H9 (cell line): ENCODE measurements around the gene KCNG2. TPM values are rescaled to one million over a fixed set of nuclear protein-coding genes. Genes with fewer than 3 reads are reported as not detected.

Experiments used
- DNase-seq: peaks from one replicate; pipeline ENCODE4 v3.0.0-alpha.2; 2017
- H2AFZ ChIP-seq: one replicate; pipeline ENCODE4 v1.6.1; 2013; ENCODE audit warnings: mild to moderate bottlenecking, low read length, control low read depth, moderate library complexity
- H2AK5ac ChIP-seq: 2 replicates; pipeline ENCODE4 v1.6.1; 2013; ENCODE audit warnings: low read length, control low read depth, mixed read lengths; ENCODE audit not compliant: insufficient read length
- H2BK120ac ChIP-seq: one replicate; pipeline ENCODE4 v1.6.1; 2013; ENCODE audit warnings: low read depth, mild to moderate bottlenecking, low read length, control low read depth, inconsistent platforms; ENCODE audit not compliant: poor library complexity, severe bottlenecking
- H2BK12ac ChIP-seq: 2 replicates; pipeline ENCODE4 v1.6.1; 2013; ENCODE audit warnings: low read length, control low read depth, mixed read lengths, low read depth; ENCODE audit not compliant: insufficient read length
- H2BK15ac ChIP-seq: 2 replicates; pipeline ENCODE4 v1.6.1; 2013; ENCODE audit warnings: low read depth, low read length, control low read depth
- H2BK20ac ChIP-seq: one replicate; pipeline ENCODE4 v1.6.1; 2013; ENCODE audit warnings: low read depth, mild to moderate bottlenecking, low read length, control low read depth, inconsistent platforms; ENCODE audit not compliant: poor library complexity, severe bottlenecking
- H2BK5ac ChIP-seq: 2 replicates; pipeline ENCODE4 v1.6.1; 2013; ENCODE audit warnings: low read length, control low read depth, mixed read lengths; ENCODE audit not compliant: insufficient read length
- H3K14ac ChIP-seq: 2 replicates; pipeline ENCODE4 v1.6.1; 2013; ENCODE audit warnings: low read length, control low read depth; ENCODE audit not compliant: insufficient read depth
- H3K18ac ChIP-seq: 2 replicates; pipeline ENCODE4 v1.6.1; 2013; ENCODE audit warnings: low read depth, mild to moderate bottlenecking, mixed read lengths, low read length, control low read depth; ENCODE audit not compliant: insufficient read length
- H3K23ac ChIP-seq: 2 replicates; pipeline ENCODE4 v1.6.1; 2013; ENCODE audit warnings: low read length, control low read depth, mixed read lengths, low read depth; ENCODE audit not compliant: insufficient read length
- H3K23me2 ChIP-seq: 2 replicates; pipeline ENCODE4 v1.6.1; 2013; ENCODE audit warnings: low read depth, mild to moderate bottlenecking, mixed read lengths, low read length, control low read depth; ENCODE audit not compliant: insufficient read length, poor library complexity, severe bottlenecking
- H3K27ac ChIP-seq: 2 replicates; pipeline ENCODE4 v1.5.1; 2013; ENCODE audit warnings: low read length, control low read depth, mixed read lengths, low read depth; ENCODE audit not compliant: insufficient read length
- H3K27me3 ChIP-seq: 2 replicates; pipeline ENCODE4 v1.6.1; 2013; ENCODE audit warnings: low read length, control low read depth, inconsistent platforms; ENCODE audit not compliant: insufficient read depth
- H3K4ac ChIP-seq: 2 replicates; pipeline ENCODE4 v1.6.1; 2013; ENCODE audit warnings: low read depth, mild to moderate bottlenecking, control low read depth, inconsistent platforms, low read length, moderate library complexity
- H3K4me1 ChIP-seq: 2 replicates; pipeline ENCODE4 v1.6.1; 2013; ENCODE audit warnings: low read length, control low read depth, inconsistent platforms; ENCODE audit not compliant: insufficient read depth
- H3K4me2 ChIP-seq: 2 replicates; pipeline ENCODE4 v1.6.1; 2013; ENCODE audit warnings: low read length, control low read depth, mixed read lengths; ENCODE audit not compliant: insufficient read length, insufficient read depth
- H3K56ac ChIP-seq: 2 replicates; pipeline ENCODE4 v1.6.1; 2013; ENCODE audit warnings: low read depth, mild to moderate bottlenecking, mixed read lengths, low read length, control low read depth; ENCODE audit not compliant: insufficient read length
- H3K79me1 ChIP-seq: 2 replicates; pipeline ENCODE4 v1.6.1; 2013; ENCODE audit warnings: low read depth, mild to moderate bottlenecking, moderate library complexity, low read length, control low read depth, inconsistent platforms; ENCODE audit not compliant: insufficient read depth, poor library complexity, severe bottlenecking
- H3K79me2 ChIP-seq: 2 replicates; pipeline ENCODE4 v1.6.1; 2013; ENCODE audit warnings: low read length, control low read depth, inconsistent platforms; ENCODE audit not compliant: insufficient read depth
- H3K9ac ChIP-seq: 2 replicates; pipeline ENCODE4 v1.6.1; 2013; ENCODE audit warnings: low read length, control low read depth, mixed read lengths; ENCODE audit not compliant: insufficient read length; ENCODE audit errors: extremely low read depth
- H3K9me3 ChIP-seq: one replicate; pipeline ENCODE4 v1.6.1; 2013; ENCODE audit warnings: low read depth, low read length, inconsistent platforms; ENCODE audit not compliant: control insufficient read depth
- H3T11ph ChIP-seq: one replicate; pipeline ENCODE4 v1.6.1; 2013; ENCODE audit warnings: mild to moderate bottlenecking, low read length, control low read depth, inconsistent platforms
- H4K20me1 ChIP-seq: one replicate; pipeline ENCODE4 v1.6.1; 2013; ENCODE audit not compliant: control insufficient read depth, insufficient read length, insufficient read depth
- H4K5ac ChIP-seq: 2 replicates; pipeline ENCODE4 v1.6.1; 2013; ENCODE audit warnings: low read depth, mild to moderate bottlenecking, mixed read lengths, low read length, control low read depth; ENCODE audit not compliant: insufficient read length
- H4K8ac ChIP-seq: replicated peaks from 2 replicates; pipeline ENCODE4 v1.6.1; 2013; ENCODE audit warnings: low read length, control low read depth, mixed read lengths, low read depth; ENCODE audit not compliant: insufficient read length
- H4K91ac ChIP-seq: 2 replicates; pipeline ENCODE4 v1.6.1; 2013; ENCODE audit warnings: low read depth, mild to moderate bottlenecking, moderate library complexity, mixed read lengths, low read length, control low read depth; ENCODE audit not compliant: insufficient read length
- H3K27ac Mint-ChIP-seq, 3 experiments: 2 replicates in 2 of 3; 3 replicates in 1 of 3; pipeline ENCODE4 v1.8.0; 2020 to 2021; ENCODE audit warnings: mixed read lengths in 3 of 3, mild to moderate bottlenecking in 1 of 3, moderate library complexity in 1 of 3
- H3K27me3 Mint-ChIP-seq: 2 replicates; pipeline ENCODE4 v1.8.0; 2021; ENCODE audit warnings: low read depth, mild to moderate bottlenecking, moderate library complexity, mixed read lengths
- H3K36me3 Mint-ChIP-seq, 3 experiments: 2 replicates in 2 of 3; 3 replicates in 1 of 3; pipeline ENCODE4 v1.8.0; 2020 to 2021; ENCODE audit warnings: low read depth in 3 of 3, mixed read lengths in 3 of 3; ENCODE audit not compliant: insufficient read depth in 1 of 3
- H3K4me1 Mint-ChIP-seq, 2 experiments: 2 replicates each; pipeline ENCODE4 v1.8.0; 2020; ENCODE audit warnings: mixed read lengths in 2 of 2
- H3K4me3 Mint-ChIP-seq, 2 experiments: 2 replicates in 1 of 2; 3 replicates in 1 of 2; pipeline ENCODE4 v1.8.0; 2020 to 2021; ENCODE audit warnings: mild to moderate bottlenecking in 2 of 2, mixed read lengths in 2 of 2, moderate library complexity in 1 of 2
- H3K9me3 Mint-ChIP-seq, 2 experiments: 2 replicates in 1 of 2; 3 replicates in 1 of 2; pipeline ENCODE4 v1.8.0; 2020; ENCODE audit warnings: mild to moderate bottlenecking in 2 of 2, mixed read lengths in 2 of 2, moderate library complexity in 1 of 2
- WGBS: extraction: QIAGEN DNeasy Blood & Tissue Kit; methylation state at CpG from one replicate; pipeline ENCODE4 v1.1.7; 2013; ENCODE audit warnings: missing lambda C conversion rate, low lambda C conversion rate, mixed read lengths; ENCODE audit not compliant: insufficient read length; ENCODE audit errors: extremely low coverage; 5-methylcytosine and 5-hydroxymethylcytosine counted together
- total RNA-seq: library from RNA; stranded (reverse); gene quantifications from 2 replicates; pipeline ENCODE4 v1.2.1, GENCODE V29; 2021
- TF ChIP-seq, protein P1 (sequence below): fragments of 200-600 bp; sonication (generic); conservative IDR thresholded peaks from 3 replicates; pipeline ENCODE4 v1.8.0; 2021; ENCODE audit warnings: antibody characterized with exemption, mild to moderate bottlenecking

Gene KCNG2
- total RNA-seq, 1 experiment from 2014 or later: 0.15 TPM

DNA sequence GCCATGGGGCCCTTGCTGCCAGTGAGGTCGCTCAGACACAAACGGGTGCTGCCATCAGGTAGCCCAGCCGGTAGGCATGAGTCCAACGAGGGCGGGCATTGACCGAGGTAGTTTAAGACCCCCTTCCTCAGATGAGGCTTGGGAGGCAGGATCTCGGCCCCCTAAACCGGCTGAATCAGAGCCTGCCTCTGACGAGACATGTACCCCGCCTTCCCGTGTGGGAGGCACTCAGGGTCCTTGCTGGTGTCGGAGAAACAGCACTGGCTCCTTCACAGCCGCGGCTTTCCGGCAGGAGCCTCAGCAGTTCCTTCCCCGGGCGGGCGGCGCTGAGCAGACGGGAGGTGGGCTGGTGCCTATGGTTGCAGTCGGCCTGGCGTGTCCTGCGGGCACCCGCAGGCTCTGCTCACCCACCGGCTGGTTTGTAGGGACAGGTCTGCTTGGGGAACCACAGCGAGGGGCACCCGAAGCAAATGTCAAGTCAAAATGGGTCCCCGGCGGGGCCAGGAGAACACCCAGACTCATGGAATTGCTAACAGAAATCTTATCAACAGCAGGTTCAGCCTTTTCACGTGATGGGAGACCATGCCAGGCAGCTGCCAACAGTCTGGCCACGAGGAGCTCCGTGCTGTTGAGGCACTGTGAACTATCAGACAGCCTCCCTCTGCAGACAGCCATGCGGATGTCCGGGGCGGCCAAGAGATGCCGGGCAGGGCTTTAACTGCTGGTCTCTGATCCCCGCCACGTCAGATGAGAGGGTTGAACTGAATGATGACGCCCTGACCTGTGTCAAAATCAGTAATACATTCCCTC is 2.8 kb downstream of the KCNG2 start:
- TF ChIP-seq, protein P1, sequence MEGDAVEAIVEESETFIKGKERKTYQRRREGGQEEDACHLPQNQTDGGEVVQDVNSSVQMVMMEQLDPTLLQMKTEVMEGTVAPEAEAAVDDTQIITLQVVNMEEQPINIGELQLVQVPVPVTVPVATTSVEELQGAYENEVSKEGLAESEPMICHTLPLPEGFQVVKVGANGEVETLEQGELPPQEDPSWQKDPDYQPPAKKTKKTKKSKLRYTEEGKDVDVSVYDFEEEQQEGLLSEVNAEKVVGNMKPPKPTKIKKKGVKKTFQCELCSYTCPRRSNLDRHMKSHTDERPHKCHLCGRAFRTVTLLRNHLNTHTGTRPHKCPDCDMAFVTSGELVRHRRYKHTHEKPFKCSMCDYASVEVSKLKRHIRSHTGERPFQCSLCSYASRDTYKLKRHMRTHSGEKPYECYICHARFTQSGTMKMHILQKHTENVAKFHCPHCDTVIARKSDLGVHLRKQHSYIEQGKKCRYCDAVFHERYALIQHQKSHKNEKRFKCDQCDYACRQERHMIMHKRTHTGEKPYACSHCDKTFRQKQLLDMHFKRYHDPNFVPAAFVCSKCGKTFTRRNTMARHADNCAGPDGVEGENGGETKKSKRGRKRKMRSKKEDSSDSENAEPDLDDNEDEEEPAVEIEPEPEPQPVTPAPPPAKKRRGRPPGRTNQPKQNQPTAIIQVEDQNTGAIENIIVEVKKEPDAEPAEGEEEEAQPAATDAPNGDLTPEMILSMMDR: no peak
- H3K23me2 ChIP-seq: peaks cover 3% of the 10 kb centered on the region
- peaks cover 26% of the 10 kb centered on the region; the same call in 1 of the 2 replicates for H3K27me3 ChIP-seq

More for the DNA sequence above, 2.8 kb downstream of the KCNG2 start:
- no peaks in the 10 kb centered on the region for H4K20me1 ChIP-seq
- Mint-ChIP-seq H3K27ac (no peak overlapping the region), H3K27me3 (peaks cover 56% of the 10 kb centered on the region), H3K4me3 (no peak overlapping the region), H3K4me1 (peaks cover 13 to 15% of the 10 kb centered on the region in 2 experiments), H3K9me3 (peaks cover 3% of the 10 kb centered on the region in 2 experiments; a peak in 2 of 5 replicates), H3K36me3 (no peaks in the 10 kb centered on the region)
- no peak overlapping the region for H2BK12ac ChIP-seq
- H2BK20ac ChIP-seq: no peak overlapping the region
- no peak overlapping the region for H3T11ph ChIP-seq
- no peak overlapping the region for H3K4ac ChIP-seq
- no peak overlapping the region for H3K23ac ChIP-seq
- no peak overlapping the region for H3K14ac ChIP-seq
- no peak overlapping the region for H3K9ac ChIP-seq
- H3K56ac ChIP-seq: no peak overlapping the region
- no peak overlapping the region for H4K91ac ChIP-seq
- WGBS: no CpG with 5 or more reads among the region's 39 CpGs
- no peak overlapping the region for H2BK120ac ChIP-seq
- no peak overlapping the region for H4K8ac ChIP-seq
- H3K79me2 ChIP-seq: no peaks in the 10 kb centered on the region
- H2BK15ac ChIP-seq: no peak overlapping the region
- H4K5ac ChIP-seq: no peak overlapping the region
- H2AFZ ChIP-seq: no peak overlapping the region
- H2AK5ac ChIP-seq: no peak overlapping the region
- no peak overlapping the region for H3K18ac ChIP-seq
- no peak overlapping the region for H2BK5ac ChIP-seq
- H3K79me1 ChIP-seq: no peaks in the 10 kb centered on the region
- H3K4me1 ChIP-seq: no peaks in the 10 kb centered on the region; the same call in 1 of the 2 replicates
- no peak overlapping the region for H3K27ac ChIP-seq
- H3K4me2 ChIP-seq: no peak overlapping the region
- no peak for DNase-seq
- H3K9me3 ChIP-seq: no peaks in the 10 kb centered on the region
